ENCODE results near the gene SNX13.

DNA sequence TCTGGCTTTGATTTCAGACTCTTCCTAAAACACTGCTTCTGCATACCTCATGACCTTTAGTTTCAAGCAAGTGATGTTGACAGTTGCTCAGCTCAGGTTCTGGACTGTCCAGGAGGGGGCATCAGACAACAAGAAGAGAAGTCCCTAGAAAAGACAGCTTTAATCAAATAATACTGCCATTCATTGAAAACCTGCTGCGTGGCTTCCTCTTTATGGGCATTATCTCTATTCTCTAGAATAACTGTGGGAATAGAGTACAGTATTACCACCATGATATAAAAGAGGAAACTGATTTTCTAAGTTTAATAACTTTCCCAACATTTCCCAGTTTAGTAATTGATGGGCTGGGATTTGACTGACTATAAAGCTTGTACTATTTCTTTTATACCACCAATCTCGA is 170.4 kb downstream of the SNX13 start:
- TF ChIP-seq POLR2A (IDR thresholded peaks at IDR 0.05): no peak
- TF ChIP-seq, protein P1, sequence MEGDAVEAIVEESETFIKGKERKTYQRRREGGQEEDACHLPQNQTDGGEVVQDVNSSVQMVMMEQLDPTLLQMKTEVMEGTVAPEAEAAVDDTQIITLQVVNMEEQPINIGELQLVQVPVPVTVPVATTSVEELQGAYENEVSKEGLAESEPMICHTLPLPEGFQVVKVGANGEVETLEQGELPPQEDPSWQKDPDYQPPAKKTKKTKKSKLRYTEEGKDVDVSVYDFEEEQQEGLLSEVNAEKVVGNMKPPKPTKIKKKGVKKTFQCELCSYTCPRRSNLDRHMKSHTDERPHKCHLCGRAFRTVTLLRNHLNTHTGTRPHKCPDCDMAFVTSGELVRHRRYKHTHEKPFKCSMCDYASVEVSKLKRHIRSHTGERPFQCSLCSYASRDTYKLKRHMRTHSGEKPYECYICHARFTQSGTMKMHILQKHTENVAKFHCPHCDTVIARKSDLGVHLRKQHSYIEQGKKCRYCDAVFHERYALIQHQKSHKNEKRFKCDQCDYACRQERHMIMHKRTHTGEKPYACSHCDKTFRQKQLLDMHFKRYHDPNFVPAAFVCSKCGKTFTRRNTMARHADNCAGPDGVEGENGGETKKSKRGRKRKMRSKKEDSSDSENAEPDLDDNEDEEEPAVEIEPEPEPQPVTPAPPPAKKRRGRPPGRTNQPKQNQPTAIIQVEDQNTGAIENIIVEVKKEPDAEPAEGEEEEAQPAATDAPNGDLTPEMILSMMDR (IDR thresholded peaks at IDR 0.05): peak in 3 of 4 experiments; percentile 17 to 45 (median 45)

Measured in sigmoid colon (tissue), 3 donors.